HEK293T (cell line): ENCODE measurements around the gene MT1A.

Experiments
- ARNT ChIP-seq: fragments of 450-650 bp; IDR thresholded peaks from 2 replicates; pipeline ENCODE4 v1.6.1; 2017; ENCODE audit warnings: mild to moderate bottlenecking
- FOXA1 ChIP-seq: fragments of 450-650 bp; IDR thresholded peaks from 2 replicates; pipeline ENCODE4 v1.6.1; 2016; ENCODE audit warnings: mild to moderate bottlenecking
- FOXM1 ChIP-seq: fragments of 450-650 bp; IDR thresholded peaks from 2 replicates; pipeline ENCODE4 v1.6.1; 2017; ENCODE audit warnings: mild to moderate bottlenecking, borderline replicate concordance

DNA sequence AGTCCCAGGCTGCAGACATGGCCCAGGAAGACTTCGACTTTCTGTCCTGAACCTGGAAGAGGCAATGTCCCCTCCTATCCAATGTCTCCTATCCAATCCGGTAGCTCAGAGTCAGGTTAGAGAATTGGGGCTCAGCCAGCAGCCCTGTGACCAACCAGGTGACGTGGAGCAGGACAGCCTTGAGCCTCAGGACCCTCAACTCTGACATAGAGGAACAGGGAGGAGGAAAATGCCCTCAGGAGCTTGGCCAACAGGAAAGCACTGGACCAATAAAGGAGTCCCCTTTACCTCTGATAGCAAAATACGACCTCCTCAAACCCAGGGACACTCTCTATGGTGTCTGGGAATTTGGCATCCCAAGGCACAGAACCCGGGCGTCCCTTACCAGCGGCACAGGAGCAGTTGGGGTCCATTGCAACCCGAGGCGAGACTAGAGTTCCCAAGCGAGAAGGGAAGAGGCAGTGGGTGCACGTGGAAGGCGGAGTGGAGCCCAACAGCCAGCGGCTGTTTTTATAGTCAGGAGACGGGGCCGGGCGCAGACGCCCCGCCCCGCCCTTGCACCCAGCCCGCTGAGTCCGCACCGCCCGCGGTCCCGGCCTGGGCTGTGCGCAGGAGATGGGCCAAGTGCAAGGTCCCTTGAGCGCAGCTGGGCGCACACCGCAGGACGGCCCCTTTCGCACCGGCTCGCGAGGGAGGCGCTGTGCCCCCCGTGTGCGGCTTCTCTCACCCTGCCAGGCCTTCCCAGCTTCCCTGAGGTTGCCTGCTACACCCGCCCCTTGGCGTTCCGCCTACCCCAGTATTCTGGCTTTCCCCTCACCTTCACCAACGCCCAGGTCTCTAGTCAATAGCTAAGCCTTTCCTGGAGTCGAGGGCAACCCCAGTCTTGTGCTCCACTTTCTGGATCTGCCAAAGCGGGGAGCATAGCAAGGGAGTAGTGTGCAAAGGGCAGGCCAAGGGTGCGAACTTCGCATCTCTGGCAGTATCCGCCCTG, 29.4 kb downstream of the MT1A start, which contains the start of gene MT1G:
- TF ChIP-seq FOXM1: no peak
- TF ChIP-seq FOXA1: no peak
- TF ChIP-seq ARNT: no peak
